HEK293 (cell line): ENCODE results near the gene FGR.

Experiments used
- CTCF ChIA-PET: fragments of 350-600 bp; formaldehyde crosslinking; extraction: SDS; loops from one replicate; lab custom pipeline; 2021; ENCODE audit warnings: antibody characterized with exemption; lab: Yijun Ruan, JAX
- POLR2A ChIA-PET: fragments of 300-600 bp; formaldehyde crosslinking; extraction: SDS; loops from one replicate; lab custom pipeline; 2020; ENCODE audit warnings: antibody characterized with exemption, inconsistent platforms; lab: Yijun Ruan, JAX
- H3K27ac ChIP-seq: fragments of 200-500 bp; sonication (Bioruptor generic); 2 replicates; pipeline ENCODE4 v1.5.1; 2014; ENCODE audit warnings: low read depth, low read length, control low read depth, inconsistent platforms; ENCODE audit errors: extremely low read depth
- H3K36me3 ChIP-seq, 2 experiments: fragments of 200-500 bp in 1 of 2; sonication (Bioruptor generic) in 1 of 2; 1 replicate in 1 of 2; 2 replicates in 1 of 2; pipeline ENCODE4 v1.5.1; 2014 to 2017; ENCODE audit warnings: inconsistent platforms in 2 of 2, low read length in 2 of 2; ENCODE audit not compliant: control insufficient read depth in 2 of 2, insufficient read depth in 1 of 2
- H3K4me1 ChIP-seq: fragments of 200-500 bp; sonication (Bioruptor generic); 2 replicates; pipeline ENCODE4 v1.5.1; 2014; ENCODE audit warnings: mild to moderate bottlenecking, low read length, inconsistent platforms; ENCODE audit not compliant: control insufficient read depth, insufficient read depth
- H3K4me3 ChIP-seq: 2 replicates; pipeline ENCODE4 v1.5.1; 2011; ENCODE audit warnings: low read depth, mild to moderate bottlenecking, control low read depth, low read length, moderate library complexity
- H3K9me3 ChIP-seq: fragments of 200-500 bp; sonication (Bioruptor generic); 2 replicates; pipeline ENCODE4 v1.5.1; 2014; ENCODE audit warnings: low read depth, low read length, inconsistent platforms; ENCODE audit not compliant: control insufficient read depth, insufficient read depth
- HOXC10 ChIP-seq: sonication (generic); formaldehyde crosslinking; IDR thresholded peaks from 2 replicates; pipeline ENCODE4 v1.8.1; 2023; ENCODE audit warnings: mild to moderate bottlenecking, missing genetic modification reagents
- KLF1 ChIP-seq: fragments of 450-650 bp; formaldehyde crosslinking; IDR thresholded peaks from 2 replicates; pipeline ENCODE4 v1.5.1; 2016; ENCODE audit warnings: missing biosample characterization, missing genetic modification characterization
- KLF10 ChIP-seq: fragments of 450-650 bp; IDR thresholded peaks from 2 replicates; pipeline ENCODE4 v1.5.1; 2018; ENCODE audit warnings: missing biosample characterization, mild to moderate bottlenecking, missing genetic modification characterization
- KLF17 ChIP-seq: fragments of 450-650 bp; formaldehyde crosslinking; IDR thresholded peaks from 2 replicates; pipeline ENCODE4 v1.5.1; 2016; ENCODE audit warnings: missing biosample characterization, missing genetic modification characterization
- KLF8 ChIP-seq: fragments of 450-650 bp; formaldehyde crosslinking; IDR thresholded peaks from 2 replicates; pipeline ENCODE4 v1.5.1; 2016; ENCODE audit warnings: missing biosample characterization, missing genetic modification characterization
- PBX3 ChIP-seq: sonication (generic); formaldehyde crosslinking; IDR thresholded peaks from 2 replicates; pipeline ENCODE4 v1.8.1; 2022; ENCODE audit warnings: mild to moderate bottlenecking, moderate library complexity, missing genetic modification reagents
- REPIN1 ChIP-seq: fragments of 450-650 bp; formaldehyde crosslinking; IDR thresholded peaks from 2 replicates; pipeline ENCODE4 v1.5.1; 2017; ENCODE audit warnings: missing biosample characterization, missing genetic modification characterization, low read depth
- SP2 ChIP-seq: fragments of 450-650 bp; formaldehyde crosslinking; IDR thresholded peaks from 2 replicates; pipeline ENCODE4 v1.5.1; 2016; ENCODE audit warnings: missing biosample characterization, missing genetic modification characterization
- ZBTB10 ChIP-seq: fragments of 450-650 bp; formaldehyde crosslinking; IDR thresholded peaks from 2 replicates; pipeline ENCODE4 v1.5.1; 2016; ENCODE audit warnings: missing biosample characterization, missing genetic modification characterization
- ZBTB17 ChIP-seq: fragments of 450-650 bp; formaldehyde crosslinking; IDR thresholded peaks from 2 replicates; pipeline ENCODE4 v1.5.1; 2016; ENCODE audit warnings: missing biosample characterization, missing genetic modification characterization
- ZBTB20 ChIP-seq: fragments of 450-650 bp; formaldehyde crosslinking; IDR thresholded peaks from 2 replicates; pipeline ENCODE4 v1.5.1; 2016; ENCODE audit warnings: missing biosample characterization, missing genetic modification characterization
- ZBTB21 ChIP-seq: fragments of 450-650 bp; formaldehyde crosslinking; IDR thresholded peaks from 2 replicates; pipeline ENCODE4 v1.5.1; 2017; ENCODE audit warnings: missing biosample characterization, missing genetic modification characterization
- ZBTB8A ChIP-seq: fragments of 450-650 bp; formaldehyde crosslinking; IDR thresholded peaks from 2 replicates; pipeline ENCODE4 v1.5.1; 2016; ENCODE audit warnings: missing biosample characterization, missing genetic modification characterization
- ZEB2 ChIP-seq: fragments of 450-650 bp; formaldehyde crosslinking; IDR thresholded peaks from 2 replicates; pipeline ENCODE4 v1.5.1; 2016; ENCODE audit warnings: missing biosample characterization, missing genetic modification characterization
- ZNF18 ChIP-seq: fragments of 450-650 bp; formaldehyde crosslinking; IDR thresholded peaks from 2 replicates; pipeline ENCODE4 v1.5.1; 2016; ENCODE audit warnings: missing biosample characterization, missing genetic modification characterization
- ZNF221 ChIP-seq: fragments of 450-650 bp; formaldehyde crosslinking; IDR thresholded peaks from 2 replicates; pipeline ENCODE4 v1.5.1; 2017; ENCODE audit warnings: missing biosample characterization, missing genetic modification characterization, borderline replicate concordance
- ZNF335 ChIP-seq: fragments of 450-650 bp; formaldehyde crosslinking; conservative IDR thresholded peaks from 2 replicates; pipeline ENCODE4 v1.5.1; 2016; ENCODE audit warnings: missing biosample characterization, missing genetic modification characterization
- ZNF341 ChIP-seq: fragments of 450-650 bp; formaldehyde crosslinking; IDR thresholded peaks from 2 replicates; pipeline ENCODE4; 2016; ENCODE audit warnings: low read depth, missing biosample characterization, missing genetic modification characterization
- ZNF398 ChIP-seq: fragments of 450-650 bp; formaldehyde crosslinking; IDR thresholded peaks from 2 replicates; pipeline ENCODE4 v1.5.1; 2017; ENCODE audit warnings: missing biosample characterization, missing genetic modification characterization
- ZNF548 ChIP-seq: fragments of 450-650 bp; formaldehyde crosslinking; IDR thresholded peaks from 2 replicates; pipeline ENCODE4 v1.5.1; 2016; ENCODE audit warnings: missing biosample characterization, missing genetic modification characterization
- ZNF549 ChIP-seq: fragments of 450-650 bp; IDR thresholded peaks from 2 replicates; pipeline ENCODE4 v1.5.1; 2018; ENCODE audit warnings: missing biosample characterization, missing genetic modification characterization, mild to moderate bottlenecking, inconsistent platforms, moderate library complexity
- ZNF600 ChIP-seq: fragments of 450-650 bp; formaldehyde crosslinking; IDR thresholded peaks from 2 replicates; pipeline ENCODE4 v1.5.1; 2016; ENCODE audit warnings: missing biosample characterization, missing genetic modification characterization
- ZNF629 ChIP-seq: fragments of 450-650 bp; formaldehyde crosslinking; IDR thresholded peaks from 2 replicates; pipeline ENCODE4 v1.5.1; 2017; ENCODE audit warnings: missing biosample characterization, missing genetic modification characterization
- ZNF670 ChIP-seq: fragments of 450-650 bp; formaldehyde crosslinking; IDR thresholded peaks from 2 replicates; pipeline ENCODE4 v1.5.1; 2016; ENCODE audit warnings: missing biosample characterization, missing genetic modification characterization, low read depth
- ZNF692 ChIP-seq: fragments of 450-650 bp; formaldehyde crosslinking; IDR thresholded peaks from 2 replicates; pipeline ENCODE4 v1.5.1; 2016; ENCODE audit warnings: missing biosample characterization, missing genetic modification characterization
- ZNF776 ChIP-seq: fragments of 450-650 bp; formaldehyde crosslinking; IDR thresholded peaks from 2 replicates; pipeline ENCODE4 v1.5.0; 2017; ENCODE audit warnings: missing biosample characterization, missing genetic modification characterization, borderline replicate concordance
- ZNF785 ChIP-seq: fragments of 450-650 bp; formaldehyde crosslinking; IDR thresholded peaks from 2 replicates; pipeline ENCODE4 v1.5.1; 2016; ENCODE audit warnings: missing biosample characterization, missing genetic modification characterization

The FGR gene

GRCh38 chr1:27659497-27660299 is 24.7 kb upstream of the FGR start (continued):
- TF ChIP-seq KLF1 (tag by site-specific recombination), result peak; percentile 58
- 0 out of 2 replicates have a peak, but pooled peaks have one; percentile 34 for TF ChIP-seq ZBTB21 (tag by site-specific recombination)
- TF ChIP-seq ZNF549 (tag by site-specific recombination), result no peak
- peak; percentile 49; the same call in 1 of the 2 replicates for TF ChIP-seq ZBTB8A (tag by site-specific recombination)
- peak; percentile 56 for TF ChIP-seq ZBTB20 (tag by site-specific recombination)
- TF ChIP-seq HOXC10, result no peak
- TF ChIP-seq KLF8 (tag by site-specific recombination), result peak; percentile 37; the same call in 1 of the 2 replicates
- no peak for TF ChIP-seq ZNF548 (tag by site-specific recombination)
- TF ChIP-seq ZNF398 (tag by site-specific recombination), result peak; percentile 27; the same call in 1 of the 2 replicates
- TF ChIP-seq KLF17 (tag by site-specific recombination), result peak; percentile 59; the same call in 1 of the 2 replicates
- TF ChIP-seq KLF10, result peak; percentile 85; the same call in 1 of the 2 replicates
- peak; percentile 55 for TF ChIP-seq ZNF600
- TF ChIP-seq SP2 (tag by site-specific recombination), result peak; percentile 60
- peak; percentile 20; the same call in 1 of the 2 replicates for TF ChIP-seq ZBTB10 (tag by site-specific recombination)
- no peak for TF ChIP-seq REPIN1 (tag by site-specific recombination)
- TF ChIP-seq ZEB2 (tag by site-specific recombination), result peak; percentile 24; the same call in 1 of the 2 replicates
- TF ChIP-seq ZNF629, result peak; percentile 86

- Histone ChIP-seq H3K36me3 (no peaks in the 10 kb centered on the region), H3K4me3 (no peak overlapping the region), H3K27ac (peak overlapping the region; percentile 12; the same call in 1 of the 2 replicates), H3K4me1 (no peaks in the 10 kb centered on the region), H3K9me3 (no peaks in the 10 kb centered on the region)
- POLR2A ChIA-PET, result no interaction called here
- CTCF ChIA-PET, result interaction anchor here (0.7 to 1.5 kb wide), 4 partner anchors 50 to 557 kb away, joined by 3 to 7 read pairs (median 4); no protein-coding TSS in a partner anchor
- no peak for TF ChIP-seq ZNF785 (tag by site-specific recombination)
- no peak for TF ChIP-seq PBX3 (CRISPR knock-in tag)
- TF ChIP-seq ZNF776 (tag by site-specific recombination), result no peak
- no peak for TF ChIP-seq ZNF692 (tag by site-specific recombination)
- peak; percentile 57 for TF ChIP-seq ZNF335 (tag by site-specific recombination)
- TF ChIP-seq ZNF18 (tag by site-specific recombination), result no peak
- peak; percentile 62; the same call in 1 of the 2 replicates for TF ChIP-seq ZBTB17 (tag by site-specific recombination)
- no peak for TF ChIP-seq ZNF670
- TF ChIP-seq ZNF221, result no peak
- TF ChIP-seq ZNF341 (tag by site-specific recombination), result peak; percentile 36; the same call in 1 of the 2 replicates
Measured at GRCh38 chr1:27658951-27659496, 24.0 kb upstream of the FGR start.
